ENCODE results near the gene DDX43. TPM values are rescaled to one million over a fixed set of nuclear protein-coding genes. Genes with fewer than 3 reads are reported as not detected.
"Not testable (repeated sequence)": the region's sequence is repeated elsewhere in the genome, so short reads cannot be mapped to it uniquely, and the experiment has no call there.

Gene DDX43
- total and polyA plus RNA-seq, 8 donors: 0.27 to 1.5 (median 1.2) TPM

DNA sequence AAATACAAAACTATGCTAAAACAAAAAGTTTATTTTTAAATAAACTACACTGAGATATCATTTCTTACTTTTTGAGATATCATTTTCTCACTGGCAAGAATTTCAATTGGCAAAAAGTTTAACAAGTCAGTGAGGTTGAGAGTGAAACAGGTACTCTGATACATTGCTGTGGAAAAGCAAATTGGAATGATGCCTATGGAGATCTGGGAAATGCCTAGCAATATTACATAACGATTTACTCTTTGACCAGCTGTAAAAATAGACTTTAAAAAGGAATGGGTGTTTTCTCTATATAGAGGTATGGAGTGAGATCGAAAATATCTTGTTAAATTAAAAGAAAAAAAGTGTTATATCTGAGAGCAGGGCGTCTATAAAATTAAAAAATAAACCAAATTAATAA lies 40.6 kb downstream of the DDX43 start:
- Histone ChIP-seq H3K27ac (no peak overlapping the region), H3K4me3 (no peak overlapping the region), H3K27me3 (no peaks in the 10 kb centered on the region), H3K9me3 (no peaks in the 10 kb centered on the region), H3K4me1 (no peaks in the 10 kb centered on the region), H3K36me3 (peaks cover 0 to 98% of the 10 kb centered on the region in 2 donors)
- ATAC-seq (no peak), DNase-seq (no peak)
- TF ChIP-seq, protein P1, sequence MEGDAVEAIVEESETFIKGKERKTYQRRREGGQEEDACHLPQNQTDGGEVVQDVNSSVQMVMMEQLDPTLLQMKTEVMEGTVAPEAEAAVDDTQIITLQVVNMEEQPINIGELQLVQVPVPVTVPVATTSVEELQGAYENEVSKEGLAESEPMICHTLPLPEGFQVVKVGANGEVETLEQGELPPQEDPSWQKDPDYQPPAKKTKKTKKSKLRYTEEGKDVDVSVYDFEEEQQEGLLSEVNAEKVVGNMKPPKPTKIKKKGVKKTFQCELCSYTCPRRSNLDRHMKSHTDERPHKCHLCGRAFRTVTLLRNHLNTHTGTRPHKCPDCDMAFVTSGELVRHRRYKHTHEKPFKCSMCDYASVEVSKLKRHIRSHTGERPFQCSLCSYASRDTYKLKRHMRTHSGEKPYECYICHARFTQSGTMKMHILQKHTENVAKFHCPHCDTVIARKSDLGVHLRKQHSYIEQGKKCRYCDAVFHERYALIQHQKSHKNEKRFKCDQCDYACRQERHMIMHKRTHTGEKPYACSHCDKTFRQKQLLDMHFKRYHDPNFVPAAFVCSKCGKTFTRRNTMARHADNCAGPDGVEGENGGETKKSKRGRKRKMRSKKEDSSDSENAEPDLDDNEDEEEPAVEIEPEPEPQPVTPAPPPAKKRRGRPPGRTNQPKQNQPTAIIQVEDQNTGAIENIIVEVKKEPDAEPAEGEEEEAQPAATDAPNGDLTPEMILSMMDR (IDR thresholded peaks at IDR 0.05): no peak
- intact Hi-C loops (cut with DNase I): no loop called here

DNA sequence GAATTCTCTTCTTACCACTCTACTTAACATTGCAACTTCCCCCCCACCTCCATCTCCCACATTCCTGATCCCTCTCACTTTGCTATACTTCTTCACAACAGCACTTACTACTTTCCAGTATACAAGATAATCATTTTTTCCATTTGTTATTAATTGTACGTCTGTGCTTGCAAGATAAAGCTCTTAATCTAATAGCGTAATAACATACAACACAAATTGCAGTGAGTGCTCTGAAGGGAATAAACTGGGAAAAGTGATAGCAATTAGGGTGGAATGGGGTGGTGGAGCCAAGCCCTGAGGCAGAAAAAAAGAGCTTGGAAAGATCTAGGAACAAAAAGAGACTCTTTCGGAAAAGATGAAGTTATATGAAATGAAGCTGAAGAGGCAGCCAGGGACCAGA lies 48.9 kb downstream of the DDX43 start:
- DNase-seq (no peak), ATAC-seq (no peak)
- Histone ChIP-seq H3K4me1 (peaks cover 0 to 37% of the 10 kb centered on the region in 2 donors), H3K36me3 (peaks cover 0 to 88% of the 10 kb centered on the region in 2 donors), H3K4me3 (no peak overlapping the region), H3K27me3 (no peaks in the 10 kb centered on the region), H3K27ac (no peak overlapping the region), H3K9me3 (no peaks in the 10 kb centered on the region)
- intact Hi-C loops (cut with DNase I): no loop called here
- TF ChIP-seq, protein P1 (IDR thresholded peaks at IDR 0.05): no peak

DNA sequence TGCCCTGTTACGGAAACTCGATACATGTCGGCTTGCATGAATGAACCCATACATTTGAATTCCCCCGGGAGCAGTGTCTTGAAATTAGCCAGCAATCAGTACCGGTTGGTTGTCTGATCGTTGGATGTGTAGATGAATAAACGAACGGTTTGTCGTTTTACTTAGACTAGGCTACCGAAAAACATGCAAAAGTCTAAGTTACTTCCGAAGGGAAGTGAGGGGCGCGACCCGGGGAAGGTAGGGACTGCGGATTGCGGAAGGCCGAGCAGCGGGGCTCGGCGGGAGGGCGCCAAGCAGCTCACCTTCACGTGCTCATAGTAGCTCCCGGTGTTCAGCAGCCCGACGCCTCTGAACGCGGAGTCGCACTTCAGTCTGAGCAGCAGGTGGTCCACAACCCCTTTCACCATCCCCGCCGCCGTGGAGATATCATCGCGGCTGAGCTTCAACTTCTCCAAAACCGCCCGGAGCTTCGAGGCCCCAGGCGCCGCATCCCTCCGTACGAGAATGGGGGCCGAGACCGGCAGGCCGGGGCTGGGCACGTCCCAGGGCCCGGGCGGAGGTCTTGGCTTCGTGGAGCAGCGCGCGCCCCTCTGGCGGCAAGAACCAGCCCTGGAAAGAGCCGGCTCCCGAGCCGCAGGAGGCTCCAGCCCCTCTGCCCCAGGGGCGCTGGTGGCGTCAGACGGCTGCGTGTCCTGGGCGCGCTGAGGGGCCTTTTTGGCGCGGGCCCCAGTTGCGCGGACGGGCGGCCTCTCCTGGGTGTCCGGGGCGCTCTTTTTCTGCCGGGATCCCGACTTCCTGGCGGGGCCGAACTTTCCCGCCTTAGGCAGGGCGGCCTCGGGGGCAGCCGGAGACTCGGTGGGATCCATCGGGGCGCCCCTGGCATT lies 56.8 kb downstream of the DDX43 start:
- Histone ChIP-seq H3K36me3 (peaks cover 0 to 15% of the 10 kb centered on the region in 2 donors), H3K9me3 (no peaks in the 10 kb centered on the region), H3K27ac (peak overlapping the region; percentile 87 to 94), H3K4me1 (peaks cover 5 to 78% of the 10 kb centered on the region in 2 donors), H3K4me3 (peak overlapping the region; percentile 70 to 90), H3K27me3 (no peaks in the 10 kb centered on the region)
- ATAC-seq: peak; percentile 78
- DNase-seq: peak; percentile 38 to 89 (median 61)
- intact Hi-C loops (cut with DNase I): no loop called here
- TF ChIP-seq, protein P1 (IDR thresholded peaks at IDR 0.05): no peak

DNA sequence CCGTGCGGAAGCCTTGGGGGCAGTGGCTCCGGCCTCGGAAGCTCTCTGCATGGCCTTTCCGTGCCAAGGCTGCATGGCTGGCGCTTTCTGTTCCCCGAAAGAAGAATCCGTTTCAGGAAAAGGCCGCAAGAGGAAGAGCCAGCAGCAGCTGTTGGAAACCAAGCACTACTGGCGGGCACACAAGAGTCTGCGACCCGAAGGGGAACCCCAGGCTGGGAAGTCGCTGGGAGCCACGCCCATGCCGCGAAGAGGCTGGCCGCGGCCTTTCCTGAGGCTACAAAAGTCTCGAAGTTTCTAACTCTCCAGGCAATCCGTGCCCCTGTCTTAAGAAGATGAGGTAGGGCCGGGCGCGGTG lies 57.5 kb downstream of the DDX43 start, which contains the start of gene CGAS:
Gene CGAS (minus strand): TSS at position 191 of the 355 bp plus-strand sequence. CDS start 116 bp downstream, at position 75.
- no peaks in the 10 kb centered on the region for H3K27me3 ChIP-seq
- H3K4me3 ChIP-seq: peak within 1 kb of the TSS; percentile 70 to 90
- peaks cover 5 to 81% of the 10 kb centered on the region in 2 donors for H3K4me1 ChIP-seq
- TF ChIP-seq, protein P1 (IDR thresholded peaks at IDR 0.05): no peak
- peak within 1 kb of the TSS; percentile 87 to 94 for H3K27ac ChIP-seq
- ATAC-seq (peak; percentile 93), DNase-seq (peak; percentile 74 to 96 (median 86))
- no peaks in the 10 kb centered on the region for H3K9me3 ChIP-seq
- H3K36me3 ChIP-seq: peaks cover 0 to 15% of the 10 kb centered on the region in 2 donors
- intact Hi-C loops (cut with DNase I): no loop called here

DNA sequence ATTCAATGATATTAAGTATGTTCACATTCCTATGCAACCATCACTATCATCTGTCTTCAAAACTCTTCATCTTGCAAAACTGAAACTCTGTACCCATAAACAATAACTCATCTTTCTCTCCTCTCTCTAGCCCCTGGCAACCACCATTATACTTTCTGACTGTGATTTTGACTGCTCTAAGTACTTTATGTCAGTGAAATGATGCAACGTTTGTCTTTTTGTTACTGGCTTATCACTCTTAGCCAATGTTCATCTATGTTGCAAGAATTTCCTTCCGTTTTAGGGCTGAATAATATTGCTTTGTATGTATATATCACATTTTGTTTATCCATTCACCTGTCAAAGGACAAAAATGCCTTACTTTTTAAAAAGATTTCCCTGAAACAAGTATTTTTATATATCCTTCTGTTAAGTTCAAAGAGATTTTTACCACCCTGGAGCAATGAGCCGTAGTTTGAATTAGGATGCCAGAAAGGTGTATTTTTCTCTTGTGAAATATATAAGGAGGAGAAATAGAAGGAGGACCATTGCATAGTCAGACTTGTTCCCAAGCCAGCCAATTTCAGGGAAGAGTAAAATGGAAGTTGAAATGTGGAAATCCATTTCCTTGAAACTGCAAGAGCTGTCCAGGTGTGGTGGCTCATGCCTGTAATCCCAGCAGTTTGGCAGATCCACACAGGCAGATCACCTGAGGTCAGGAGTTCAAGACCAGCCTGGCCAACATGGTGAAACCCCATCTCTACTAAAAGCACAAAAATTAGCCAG lies 61.4 kb downstream of the DDX43 start:
- peak overlapping the region in 1 of 2 donors; percentile 75 for H3K27ac ChIP-seq
- no peaks in the 10 kb centered on the region for H3K36me3 ChIP-seq
- intact Hi-C loops (cut with DNase I): no loop called here
- H3K4me1 ChIP-seq: peaks cover 5 to 60% of the 10 kb centered on the region in 2 donors
- no peaks in the 10 kb centered on the region for H3K9me3 ChIP-seq
- no peak overlapping the region for H3K4me3 ChIP-seq
- TF ChIP-seq, protein P1 (IDR thresholded peaks at IDR 0.05): no peak
- ATAC-seq (no peak), DNase-seq (no peak)
- H3K27me3 ChIP-seq: no peaks in the 10 kb centered on the region

DNA sequence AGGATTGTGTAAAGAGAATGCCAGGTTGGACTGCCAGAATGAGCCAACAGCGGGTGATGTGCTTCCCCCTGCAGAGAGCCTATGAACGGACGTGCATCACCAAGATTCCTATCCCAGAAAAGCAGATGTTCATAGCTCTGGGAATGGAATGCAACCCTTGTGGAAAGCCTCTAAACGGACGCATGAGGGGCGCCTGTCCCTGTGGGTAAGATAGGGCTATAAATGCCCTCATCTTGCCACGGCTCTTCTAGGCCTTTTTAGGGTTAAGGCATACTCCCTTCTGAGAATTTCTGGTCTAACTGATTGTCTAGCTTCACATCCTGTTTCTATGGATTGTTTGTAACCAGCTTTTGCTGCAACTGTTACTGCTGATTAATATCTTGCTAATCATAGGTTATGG lies 64.8 kb downstream of the DDX43 start:
- DNase-seq; H3K27ac ChIP-seq; H3K27me3 ChIP-seq; intact Hi-C loops (cut with DNase I); ATAC-seq; H3K36me3 ChIP-seq; H3K9me3 ChIP-seq; H3K4me3 ChIP-seq: not testable (repeated sequence)
- H3K4me1 ChIP-seq: peaks cover 7 to 61% of the 10 kb centered on the region in 2 donors
